HG03175 (cell line): ENCODE measurements around the gene AMBN.
"Not testable (repeated sequence)": the region's sequence is repeated elsewhere in the genome, so short reads cannot be mapped to it uniquely, and the experiment has no call there.

Experiments used
- ATAC-seq: cut with Tn5 transposase; IDR thresholded peaks from one replicate; pipeline ENCODE4 v1.9.1; 2021; ENCODE audit warnings: mild to moderate bottlenecking, moderate library complexity; ENCODE audit not compliant: unreplicated experiment

The AMBN gene

DNA sequence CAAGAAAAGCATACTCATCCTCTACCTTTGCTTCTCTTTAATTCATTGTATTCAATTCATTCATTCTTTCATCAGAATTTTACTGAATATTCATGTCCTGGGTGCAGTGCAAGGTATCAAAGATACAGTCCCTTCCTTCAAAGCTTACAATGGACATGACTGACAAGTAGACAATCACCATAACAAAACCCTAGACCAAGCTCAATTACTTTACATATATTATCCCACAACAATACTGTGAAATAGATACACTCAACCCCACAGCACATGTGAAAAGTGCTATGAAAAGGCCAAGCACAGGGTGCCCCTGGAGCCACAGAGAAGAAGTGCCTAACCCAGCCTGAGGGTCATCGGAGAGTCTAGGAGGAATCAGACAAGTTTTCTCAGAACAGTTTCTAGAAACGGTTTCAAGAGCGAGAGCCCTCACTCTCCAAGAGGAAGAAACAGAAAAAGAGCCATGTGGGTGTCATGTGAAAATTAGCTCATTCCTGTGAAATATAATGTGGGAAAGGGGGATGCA lies 15.3 kb downstream of the AMBN start:
- ATAC-seq = no peak

DNA sequence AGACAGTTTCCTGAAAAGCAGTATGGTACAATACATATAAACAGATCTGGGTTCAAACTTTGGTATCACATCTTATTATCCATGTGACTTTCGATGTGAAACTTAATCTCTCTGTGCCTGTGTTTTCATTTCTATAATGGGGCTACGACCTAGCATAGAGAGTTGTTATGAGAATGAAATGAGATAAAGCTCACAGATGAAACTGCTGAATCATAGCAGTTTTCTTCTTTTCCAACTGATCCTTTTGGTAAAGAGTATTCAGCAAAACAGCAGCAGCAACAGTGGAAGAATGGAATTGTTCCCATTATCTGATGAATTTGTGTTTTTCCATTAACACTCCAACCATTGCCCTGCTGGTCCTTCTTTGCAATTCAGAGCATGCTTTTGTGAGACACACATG lies 16.3 kb downstream of the AMBN start:
- ATAC-seq = no peak

DNA sequence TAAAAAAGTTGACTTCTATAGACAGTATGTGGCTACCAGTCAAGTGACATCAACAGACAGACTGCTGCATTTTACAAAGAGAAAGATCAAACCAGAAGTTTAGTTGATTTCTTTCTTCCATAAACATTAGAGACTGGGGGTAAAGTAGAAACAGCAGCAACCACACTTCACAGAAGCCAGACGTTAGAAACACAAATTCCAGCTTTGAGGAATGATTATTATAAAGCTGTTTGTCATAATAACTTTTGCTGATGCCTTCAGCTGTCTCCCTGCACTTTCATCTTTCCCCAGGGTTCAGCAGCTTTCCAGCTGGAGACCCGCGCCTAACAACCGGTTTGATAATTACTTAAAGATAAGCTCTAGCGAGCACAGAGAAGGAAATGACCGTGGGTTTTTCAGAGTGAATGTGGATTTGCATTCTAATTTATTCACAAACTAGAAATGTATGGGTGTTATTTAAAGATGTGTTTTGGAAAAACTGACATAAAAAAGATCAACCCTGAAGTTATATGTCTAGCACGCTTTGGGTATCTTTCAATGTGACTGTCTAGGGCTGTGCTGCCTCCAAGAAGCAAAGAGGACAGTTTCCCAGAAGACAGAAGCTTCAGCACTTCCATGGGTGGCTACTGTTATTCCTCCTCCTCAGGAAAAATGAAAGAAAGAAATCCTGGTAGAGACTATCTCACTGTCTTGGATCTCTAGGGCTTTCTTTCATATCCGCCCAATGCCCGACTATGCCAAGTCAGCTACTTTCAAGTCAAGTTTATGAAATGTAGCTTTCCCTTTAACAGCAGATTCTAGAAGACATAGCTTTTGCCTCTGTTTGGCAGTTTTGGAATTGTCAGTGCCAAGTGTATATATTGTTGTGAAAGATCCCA lies 21.5 kb downstream of the AMBN start:
- peak; percentile 73 for ATAC-seq

DNA sequence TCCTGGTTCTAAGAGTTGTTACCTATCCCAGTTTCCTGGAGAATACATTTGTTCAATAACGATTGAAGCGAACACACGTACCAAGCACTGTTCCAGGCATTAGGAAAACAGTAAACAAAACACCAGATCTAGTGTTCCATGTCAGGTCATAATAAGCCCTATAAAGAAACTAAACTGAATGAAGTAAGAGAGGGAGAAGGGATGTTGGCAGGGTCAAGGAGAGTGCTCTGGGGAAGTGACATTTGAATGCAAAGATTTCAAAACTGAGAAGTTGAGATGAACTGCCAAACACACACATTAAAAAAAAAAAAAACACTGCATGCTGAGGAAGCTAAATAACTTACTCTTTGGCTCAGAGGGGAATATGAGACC lies 22.1 kb downstream of the AMBN start:
- ATAC-seq = no peak

DNA sequence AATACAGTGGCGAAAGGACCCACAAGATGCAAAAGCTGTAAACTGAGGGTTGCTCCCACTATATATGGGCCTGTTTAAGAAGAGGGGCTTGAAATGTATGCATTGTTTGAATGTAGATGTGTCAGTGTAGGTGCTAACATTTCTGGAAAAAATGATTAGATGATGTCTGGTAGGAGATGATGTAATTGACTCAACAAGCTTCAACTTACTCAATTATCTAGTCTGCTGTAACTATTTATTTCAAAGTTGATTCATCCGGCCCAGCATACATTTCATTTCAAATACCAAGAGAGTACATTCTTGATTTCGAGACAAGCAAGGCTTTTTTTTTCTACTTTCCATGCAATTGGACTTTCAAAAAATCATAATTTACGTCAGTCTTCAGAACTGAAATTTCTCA lies 27.2 kb downstream of the AMBN start:
- no peak for ATAC-seq

DNA sequence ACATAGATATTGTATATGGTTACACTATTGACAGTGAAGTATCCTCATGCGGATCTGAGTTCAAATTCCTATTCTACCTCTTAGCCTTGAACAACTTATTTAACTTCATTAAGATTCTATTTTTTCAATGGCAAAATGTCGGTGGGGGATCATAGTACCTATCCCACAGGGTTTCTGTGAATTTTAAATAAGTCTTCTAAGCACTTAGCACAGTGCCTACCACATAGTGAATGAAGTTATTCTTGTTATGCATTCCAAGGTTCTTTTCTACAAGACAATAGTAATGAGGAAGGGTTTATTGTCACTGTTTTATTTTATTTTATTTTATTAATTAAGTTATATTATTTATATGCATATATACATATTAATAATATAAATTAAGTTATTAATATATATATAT lies 27.7 kb downstream of the AMBN start:
- no peak for ATAC-seq

DNA sequence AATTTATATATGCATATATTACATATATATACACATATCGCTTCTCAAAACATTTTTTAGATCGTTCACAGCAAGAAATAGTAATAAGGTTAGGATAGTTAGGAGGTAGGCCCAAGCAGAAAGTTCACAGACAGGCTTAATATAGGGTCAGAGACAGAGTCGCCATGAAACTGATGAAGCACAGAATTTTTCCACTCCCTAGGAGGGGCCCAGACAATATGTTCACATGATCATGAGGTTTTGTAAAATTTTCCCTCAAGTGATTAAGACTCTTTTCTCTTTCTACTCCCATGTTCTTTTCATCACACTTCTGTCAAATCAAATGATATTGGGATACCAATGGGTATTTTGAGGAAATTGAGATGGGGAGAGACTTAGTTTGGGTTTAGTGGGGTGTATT lies 31.3 kb downstream of the AMBN start:
- ATAC-seq = no peak

DNA sequence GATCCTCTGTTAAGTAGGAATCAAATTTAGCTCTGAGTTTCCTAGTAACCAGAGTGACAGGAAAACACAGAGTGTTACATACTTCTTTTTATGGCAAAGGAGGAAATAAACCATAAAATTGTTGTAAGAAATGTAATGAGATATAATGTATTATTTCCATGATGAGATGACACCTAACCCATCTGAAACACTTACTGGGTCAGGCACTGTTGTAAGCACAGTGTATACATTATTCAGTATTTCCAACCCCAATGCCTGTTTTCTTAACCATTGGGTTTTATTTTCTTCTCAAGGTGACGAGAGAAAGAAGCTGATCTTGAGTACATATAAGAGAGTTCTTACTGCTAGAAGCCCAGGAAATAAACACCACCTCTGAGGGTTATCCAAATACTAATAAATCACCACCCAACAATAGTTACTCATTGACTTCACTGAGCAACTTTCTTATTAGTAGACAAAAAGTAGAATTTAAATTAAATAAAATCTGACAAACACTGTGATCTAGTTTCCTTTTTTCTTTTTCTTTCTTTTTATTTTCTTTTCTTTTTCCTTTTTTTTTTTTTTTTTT lies 32.3 kb downstream of the AMBN start:
- ATAC-seq = no peak

DNA sequence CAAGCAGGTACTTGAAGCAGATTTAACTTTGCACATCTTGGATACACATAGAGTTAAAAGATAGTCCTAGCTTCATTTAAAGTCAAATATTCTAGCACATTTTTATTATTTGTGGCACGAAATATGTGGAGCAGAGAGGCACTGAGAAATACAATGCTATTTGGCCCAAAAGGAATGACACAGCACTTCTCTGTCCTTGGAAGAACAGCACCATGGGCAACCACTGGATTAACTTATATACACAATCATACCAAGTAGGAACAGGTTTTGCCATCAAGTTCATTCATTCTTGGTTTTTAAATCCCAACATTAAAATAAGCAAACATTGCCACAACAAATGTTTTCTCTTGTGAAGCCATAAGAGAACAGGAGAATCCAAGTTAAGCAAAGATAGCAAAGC lies 35.6 kb downstream of the AMBN start:
- no peak for ATAC-seq

DNA sequence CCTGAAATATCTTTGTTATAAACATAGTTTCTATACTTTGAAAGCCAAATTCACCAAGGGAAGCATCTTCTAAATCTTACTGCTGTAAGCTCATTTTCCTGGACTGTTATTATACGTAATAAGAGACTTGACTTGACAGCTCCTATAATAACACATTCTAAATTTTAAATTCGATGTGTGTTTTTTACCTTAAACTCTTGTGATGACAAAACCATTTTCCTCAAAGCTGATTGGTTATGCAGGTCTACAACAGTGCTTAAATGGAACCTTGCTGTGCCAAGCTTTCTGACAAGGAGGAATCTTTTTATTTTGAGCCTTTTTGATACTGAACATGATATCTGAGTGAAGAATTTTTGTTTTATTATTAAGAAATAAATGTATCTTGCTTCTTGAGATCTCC lies 36.4 kb downstream of the AMBN start, which contains the start of gene ENAM:
TSS of gene ENAM (plus strand) at position 301 of the 400 bp plus-strand sequence. CDS start 757 bp downstream, outside the sequence.
- ATAC-seq = no peak

DNA sequence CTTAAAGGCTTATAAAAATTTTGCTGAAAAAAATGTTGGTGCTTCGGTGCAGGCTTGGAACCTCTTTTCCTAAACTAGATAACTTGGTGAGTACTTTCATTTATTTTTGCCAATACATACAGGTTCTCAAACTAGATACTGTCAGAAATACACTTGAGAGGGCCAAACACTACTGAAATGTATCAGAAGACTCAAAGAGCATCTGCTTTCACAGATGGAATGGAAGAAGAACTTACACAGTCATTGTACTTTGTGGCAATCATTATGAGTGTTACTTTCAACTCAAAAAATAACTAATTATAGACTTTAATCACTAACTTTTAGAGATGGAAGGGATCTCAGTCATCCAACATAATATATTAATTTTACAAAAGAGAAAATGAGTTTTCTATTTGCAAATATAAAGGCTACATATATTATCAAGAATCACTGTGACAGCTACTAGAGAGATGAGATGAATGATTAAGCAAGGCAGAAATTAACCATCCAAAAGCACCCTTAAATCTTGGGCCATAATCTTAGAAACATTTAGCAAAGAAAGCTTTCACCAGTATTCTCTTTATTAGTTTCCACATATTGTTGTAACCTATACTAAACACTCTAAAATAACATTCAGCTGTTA lies 37.5 kb downstream of the AMBN start:
- ATAC-seq = no peak

DNA sequence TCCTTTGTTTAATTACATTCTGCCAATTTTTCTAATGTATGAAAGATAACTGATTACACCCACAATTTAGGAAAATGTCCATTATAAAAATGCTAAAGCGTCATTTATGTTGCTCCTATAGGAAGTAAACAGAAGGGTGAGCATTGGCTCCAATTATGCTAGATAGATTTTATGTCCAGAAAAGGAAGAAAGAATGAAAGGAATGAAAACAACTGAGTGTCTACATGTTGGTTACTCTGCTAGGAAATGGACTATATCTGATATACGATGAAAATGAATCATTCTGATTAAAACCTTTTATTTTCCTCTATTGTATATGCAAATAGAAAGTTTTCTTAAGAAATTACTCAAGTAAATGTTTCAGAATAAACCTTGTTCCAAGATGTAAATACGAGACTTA lies 38.1 kb downstream of the AMBN start:
- no peak for ATAC-seq

DNA sequence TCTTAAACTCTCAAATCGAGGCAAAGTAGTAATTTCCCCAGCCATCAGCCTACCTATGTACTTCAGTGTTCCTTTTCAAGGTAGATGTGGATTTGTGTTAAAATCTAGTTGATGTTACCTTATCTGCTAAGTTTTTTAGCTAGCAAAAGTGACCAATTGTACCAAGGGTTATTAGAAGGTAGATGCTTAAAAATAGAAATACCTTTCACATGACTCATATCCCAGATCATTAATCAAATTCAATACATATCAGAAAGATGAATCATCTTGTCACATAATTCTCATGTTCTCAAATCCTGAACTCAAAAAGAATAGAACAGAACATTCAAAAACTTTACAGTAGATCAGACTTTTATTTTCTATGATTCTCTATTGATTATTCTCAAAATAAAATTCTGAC lies 40.0 kb downstream of the AMBN start:
- no peak for ATAC-seq

DNA sequence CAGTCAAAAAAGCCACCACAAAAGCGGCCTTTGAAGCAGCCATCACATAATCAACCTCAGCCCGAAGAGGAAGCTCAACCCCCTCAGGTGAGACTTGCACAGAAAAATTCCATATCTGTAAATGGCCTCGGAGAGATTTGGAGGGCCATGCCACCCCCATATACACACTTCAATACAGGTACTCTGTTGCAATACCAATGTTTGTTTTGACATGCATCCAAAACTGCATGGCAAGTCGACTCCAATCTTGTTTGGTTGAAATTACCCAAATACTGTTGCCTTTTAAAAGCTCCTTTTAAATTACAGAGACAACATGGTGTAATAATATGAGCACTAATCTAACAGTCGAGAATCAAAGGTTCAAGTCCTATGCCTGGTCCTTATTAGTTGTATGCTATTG lies 42.4 kb downstream of the AMBN start:
- no peak for ATAC-seq

DNA sequence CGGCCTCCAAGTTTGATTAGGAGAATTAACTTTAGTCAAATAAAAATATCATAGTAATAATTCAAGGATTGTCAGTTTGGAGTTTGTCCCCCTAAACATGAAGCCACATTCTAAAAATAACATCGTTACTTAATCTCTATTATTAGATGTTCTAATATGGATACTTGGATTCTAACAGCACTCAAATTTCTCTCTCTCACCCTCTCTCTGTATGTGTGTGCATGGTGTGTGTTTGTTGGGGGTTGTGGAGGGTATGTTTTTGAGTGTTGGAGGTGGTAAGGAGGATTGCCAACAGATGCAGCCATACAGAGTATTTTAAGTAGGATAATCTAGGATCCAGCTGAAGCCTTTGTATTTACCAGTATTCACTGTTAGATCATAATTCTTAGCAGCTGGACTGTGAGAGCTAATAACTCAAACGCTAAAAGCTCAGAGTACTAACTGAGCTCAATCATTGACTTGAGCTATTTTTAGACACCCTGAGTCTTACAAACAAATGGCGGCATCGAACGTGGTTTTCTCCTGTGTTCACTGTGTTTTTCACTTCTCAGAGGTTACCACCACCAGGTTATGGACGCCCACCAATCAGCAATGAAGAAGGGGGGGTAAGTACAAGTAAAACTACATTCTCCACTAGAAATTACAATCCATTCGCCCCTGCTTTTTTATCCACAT lies 45.3 kb downstream of the AMBN start:
- ATAC-seq = no peak

DNA sequence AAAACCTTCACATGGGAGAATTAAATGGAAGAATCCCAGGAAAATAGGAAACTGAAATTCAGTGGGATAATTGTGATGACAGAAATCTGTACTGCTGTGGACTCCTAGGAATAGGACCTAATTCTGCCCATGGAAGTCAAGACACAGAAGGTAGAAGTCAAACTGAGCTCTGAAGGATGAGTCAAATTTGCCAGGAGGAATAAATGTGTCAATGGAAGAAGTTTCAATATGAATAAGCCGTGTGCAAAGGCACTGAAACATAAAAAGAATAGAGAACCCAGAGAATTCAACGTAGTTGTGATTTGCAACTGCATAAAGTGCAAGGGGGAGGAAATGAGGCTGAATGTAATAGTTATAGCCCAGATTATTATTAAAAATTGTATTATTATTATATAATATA lies 48.1 kb downstream of the AMBN start:
- peak; percentile 49 for ATAC-seq

DNA sequence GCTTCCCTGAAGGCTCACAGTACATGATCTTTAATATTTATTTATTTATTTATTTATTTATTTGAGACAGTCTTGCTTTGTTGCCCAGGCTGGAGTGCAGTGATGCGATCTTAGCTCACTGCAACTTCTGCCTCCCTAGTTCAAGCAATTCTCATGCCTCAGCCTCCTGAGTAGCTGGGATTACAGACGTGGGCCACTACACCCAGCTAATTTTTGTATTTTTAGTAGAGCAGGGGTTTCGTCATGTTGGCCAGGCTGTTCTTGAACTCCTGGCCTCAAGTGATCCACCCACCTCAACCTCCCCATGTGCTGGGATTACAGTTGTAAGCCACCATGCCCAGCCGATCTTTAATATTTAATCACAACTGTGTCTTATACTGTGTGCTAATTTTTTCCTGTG lies 58.7 kb downstream of the AMBN start:
- not testable (repeated sequence) for ATAC-seq

DNA sequence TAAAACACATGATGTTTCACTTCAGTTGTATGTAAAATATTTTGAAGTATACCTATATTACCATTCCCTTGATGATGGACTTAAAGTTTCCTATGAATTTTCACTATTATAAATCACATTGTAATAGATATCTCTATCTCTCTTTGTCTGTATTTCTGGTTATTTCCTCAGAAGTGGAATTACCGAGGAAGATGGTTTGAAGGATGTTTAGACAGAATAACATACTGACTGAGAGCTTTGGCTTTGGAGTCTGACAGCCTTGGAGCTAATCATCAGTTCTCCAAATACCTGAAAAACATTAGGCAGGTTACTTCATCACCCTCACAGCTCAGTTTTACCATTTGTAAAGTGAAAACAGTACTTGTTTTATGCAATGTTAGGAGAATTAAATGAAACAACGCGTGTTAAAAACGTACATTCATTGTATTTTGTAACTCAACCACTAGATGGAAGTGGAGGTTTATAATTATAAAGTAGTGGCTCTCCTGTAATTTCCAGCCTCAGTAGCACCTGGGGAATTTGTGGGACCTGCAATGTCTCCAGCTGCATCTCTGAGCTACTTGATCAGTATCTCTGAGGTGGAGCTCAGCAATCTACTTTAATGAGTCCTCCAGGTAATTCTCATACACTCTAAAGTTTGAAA lies 59.9 kb downstream of the AMBN start:
- ATAC-seq = peak; percentile 43

DNA sequence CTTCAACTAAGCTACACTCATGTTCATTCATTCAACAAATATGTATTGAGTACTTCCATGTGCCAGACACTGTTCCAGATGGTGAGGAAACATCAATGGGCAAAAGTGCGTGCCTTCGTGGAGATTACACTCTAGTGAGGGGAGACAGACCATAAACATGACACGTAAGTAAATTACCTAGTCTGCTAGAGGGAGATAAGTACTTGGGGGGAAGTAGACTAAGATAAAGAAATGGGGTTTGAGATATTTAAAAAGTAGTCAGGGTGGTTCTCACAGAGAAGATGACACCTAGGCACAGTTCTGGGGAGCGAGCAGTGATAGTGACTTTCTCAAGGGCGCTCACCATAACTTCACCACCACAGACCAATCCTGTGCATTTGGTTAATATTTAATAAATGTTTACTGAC lies 62.6 kb downstream of the AMBN start:
- peak; percentile 31 for ATAC-seq
